H9 (cell line): ENCODE measurements around the gene CHCHD6. TPM values are rescaled to one million over a fixed set of nuclear protein-coding genes. Genes with fewer than 3 reads are reported as not detected.

Experiments
- DNase-seq: peaks from one replicate; pipeline ENCODE4 v3.0.0-alpha.2; 2017
- H2AFZ ChIP-seq: one replicate; pipeline ENCODE4 v1.6.1; 2013; ENCODE audit warnings: mild to moderate bottlenecking, low read length, control low read depth, moderate library complexity
- H2AK5ac ChIP-seq: 2 replicates; pipeline ENCODE4 v1.6.1; 2013; ENCODE audit warnings: low read length, control low read depth, mixed read lengths; ENCODE audit not compliant: insufficient read length
- H2BK120ac ChIP-seq: one replicate; pipeline ENCODE4 v1.6.1; 2013; ENCODE audit warnings: low read depth, mild to moderate bottlenecking, low read length, control low read depth, inconsistent platforms; ENCODE audit not compliant: poor library complexity, severe bottlenecking
- H2BK12ac ChIP-seq: 2 replicates; pipeline ENCODE4 v1.6.1; 2013; ENCODE audit warnings: low read length, control low read depth, mixed read lengths, low read depth; ENCODE audit not compliant: insufficient read length
- H2BK15ac ChIP-seq: 2 replicates; pipeline ENCODE4 v1.6.1; 2013; ENCODE audit warnings: low read depth, low read length, control low read depth
- H2BK20ac ChIP-seq: one replicate; pipeline ENCODE4 v1.6.1; 2013; ENCODE audit warnings: low read depth, mild to moderate bottlenecking, low read length, control low read depth, inconsistent platforms; ENCODE audit not compliant: poor library complexity, severe bottlenecking
- H2BK5ac ChIP-seq: 2 replicates; pipeline ENCODE4 v1.6.1; 2013; ENCODE audit warnings: low read length, control low read depth, mixed read lengths; ENCODE audit not compliant: insufficient read length
- H3K14ac ChIP-seq: 2 replicates; pipeline ENCODE4 v1.6.1; 2013; ENCODE audit warnings: low read length, control low read depth; ENCODE audit not compliant: insufficient read depth
- H3K18ac ChIP-seq: 2 replicates; pipeline ENCODE4 v1.6.1; 2013; ENCODE audit warnings: low read depth, mild to moderate bottlenecking, mixed read lengths, low read length, control low read depth; ENCODE audit not compliant: insufficient read length
- H3K23ac ChIP-seq: 2 replicates; pipeline ENCODE4 v1.6.1; 2013; ENCODE audit warnings: low read length, control low read depth, mixed read lengths, low read depth; ENCODE audit not compliant: insufficient read length
- H3K23me2 ChIP-seq: 2 replicates; pipeline ENCODE4 v1.6.1; 2013; ENCODE audit warnings: low read depth, mild to moderate bottlenecking, mixed read lengths, low read length, control low read depth; ENCODE audit not compliant: insufficient read length, poor library complexity, severe bottlenecking
- H3K27ac ChIP-seq: 2 replicates; pipeline ENCODE4 v1.5.1; 2013; ENCODE audit warnings: low read length, control low read depth, mixed read lengths, low read depth; ENCODE audit not compliant: insufficient read length
- H3K27me3 ChIP-seq: 2 replicates; pipeline ENCODE4 v1.6.1; 2013; ENCODE audit warnings: low read length, control low read depth, inconsistent platforms; ENCODE audit not compliant: insufficient read depth
- H3K4ac ChIP-seq: 2 replicates; pipeline ENCODE4 v1.6.1; 2013; ENCODE audit warnings: low read depth, mild to moderate bottlenecking, control low read depth, inconsistent platforms, low read length, moderate library complexity
- H3K4me1 ChIP-seq: 2 replicates; pipeline ENCODE4 v1.6.1; 2013; ENCODE audit warnings: low read length, control low read depth, inconsistent platforms; ENCODE audit not compliant: insufficient read depth
- H3K4me2 ChIP-seq: 2 replicates; pipeline ENCODE4 v1.6.1; 2013; ENCODE audit warnings: low read length, control low read depth, mixed read lengths; ENCODE audit not compliant: insufficient read length, insufficient read depth
- H3K56ac ChIP-seq: 2 replicates; pipeline ENCODE4 v1.6.1; 2013; ENCODE audit warnings: low read depth, mild to moderate bottlenecking, mixed read lengths, low read length, control low read depth; ENCODE audit not compliant: insufficient read length
- H3K79me1 ChIP-seq: 2 replicates; pipeline ENCODE4 v1.6.1; 2013; ENCODE audit warnings: low read depth, mild to moderate bottlenecking, moderate library complexity, low read length, control low read depth, inconsistent platforms; ENCODE audit not compliant: insufficient read depth, poor library complexity, severe bottlenecking
- H3K79me2 ChIP-seq: 2 replicates; pipeline ENCODE4 v1.6.1; 2013; ENCODE audit warnings: low read length, control low read depth, inconsistent platforms; ENCODE audit not compliant: insufficient read depth
- H3K9ac ChIP-seq: 2 replicates; pipeline ENCODE4 v1.6.1; 2013; ENCODE audit warnings: low read length, control low read depth, mixed read lengths; ENCODE audit not compliant: insufficient read length; ENCODE audit errors: extremely low read depth
- H3K9me3 ChIP-seq: one replicate; pipeline ENCODE4 v1.6.1; 2013; ENCODE audit warnings: low read depth, low read length, inconsistent platforms; ENCODE audit not compliant: control insufficient read depth
- H3T11ph ChIP-seq: one replicate; pipeline ENCODE4 v1.6.1; 2013; ENCODE audit warnings: mild to moderate bottlenecking, low read length, control low read depth, inconsistent platforms
- H4K20me1 ChIP-seq: one replicate; pipeline ENCODE4 v1.6.1; 2013; ENCODE audit not compliant: control insufficient read depth, insufficient read length, insufficient read depth
- H4K5ac ChIP-seq: 2 replicates; pipeline ENCODE4 v1.6.1; 2013; ENCODE audit warnings: low read depth, mild to moderate bottlenecking, mixed read lengths, low read length, control low read depth; ENCODE audit not compliant: insufficient read length
- H4K8ac ChIP-seq: replicated peaks from 2 replicates; pipeline ENCODE4 v1.6.1; 2013; ENCODE audit warnings: low read length, control low read depth, mixed read lengths, low read depth; ENCODE audit not compliant: insufficient read length
- H4K91ac ChIP-seq: 2 replicates; pipeline ENCODE4 v1.6.1; 2013; ENCODE audit warnings: low read depth, mild to moderate bottlenecking, moderate library complexity, mixed read lengths, low read length, control low read depth; ENCODE audit not compliant: insufficient read length
- H3K27ac Mint-ChIP-seq, 3 experiments: 2 replicates in 2 of 3; 3 replicates in 1 of 3; pipeline ENCODE4 v1.8.0; 2020 to 2021; ENCODE audit warnings: mixed read lengths in 3 of 3, mild to moderate bottlenecking in 1 of 3, moderate library complexity in 1 of 3
- H3K27me3 Mint-ChIP-seq: 2 replicates; pipeline ENCODE4 v1.8.0; 2021; ENCODE audit warnings: low read depth, mild to moderate bottlenecking, moderate library complexity, mixed read lengths
- H3K36me3 Mint-ChIP-seq, 3 experiments: 2 replicates in 2 of 3; 3 replicates in 1 of 3; pipeline ENCODE4 v1.8.0; 2020 to 2021; ENCODE audit warnings: low read depth in 3 of 3, mixed read lengths in 3 of 3; ENCODE audit not compliant: insufficient read depth in 1 of 3
- H3K4me1 Mint-ChIP-seq, 2 experiments: 2 replicates each; pipeline ENCODE4 v1.8.0; 2020; ENCODE audit warnings: mixed read lengths in 2 of 2
- H3K4me3 Mint-ChIP-seq, 2 experiments: 2 replicates in 1 of 2; 3 replicates in 1 of 2; pipeline ENCODE4 v1.8.0; 2020 to 2021; ENCODE audit warnings: mild to moderate bottlenecking in 2 of 2, mixed read lengths in 2 of 2, moderate library complexity in 1 of 2
- H3K9me3 Mint-ChIP-seq, 2 experiments: 2 replicates in 1 of 2; 3 replicates in 1 of 2; pipeline ENCODE4 v1.8.0; 2020; ENCODE audit warnings: mild to moderate bottlenecking in 2 of 2, mixed read lengths in 2 of 2, moderate library complexity in 1 of 2
- CTCF ChIP-seq: fragments of 200-600 bp; sonication (generic); conservative IDR thresholded peaks from 3 replicates; pipeline ENCODE4 v1.8.0; 2021; ENCODE audit warnings: antibody characterized with exemption, mild to moderate bottlenecking
- WGBS: extraction: QIAGEN DNeasy Blood & Tissue Kit; methylation state at CpG from one replicate; pipeline ENCODE4 v1.1.7; 2013; ENCODE audit warnings: missing lambda C conversion rate, low lambda C conversion rate, mixed read lengths; ENCODE audit not compliant: insufficient read length; ENCODE audit errors: extremely low coverage; 5-methylcytosine and 5-hydroxymethylcytosine counted together
- total RNA-seq: library from RNA; stranded (reverse); gene quantifications from 2 replicates; pipeline ENCODE4 v1.2.1, GENCODE V29; 2021

The CHCHD6 gene
- total RNA-seq, 1 experiment from 2014 or later, result 34.2 TPM

GRCh38 chr3:126915015-126915414 is 211.0 kb downstream of the CHCHD6 start:
- Histone ChIP-seq H2BK15ac (no peak overlapping the region), H3K14ac (no peak overlapping the region), H3K79me1 (no peaks in the 10 kb centered on the region), H2BK5ac (no peak overlapping the region), H3K79me2 (no peaks in the 10 kb centered on the region), H3K23ac (no peak overlapping the region), H3K56ac (no peak overlapping the region), H3K4me1 (0 out of 2 replicates have a peak, but pooled peaks cover 6% of the 10 kb centered on the region), H3K4me2 (no peak overlapping the region), H2AFZ (no peak overlapping the region), H3T11ph (no peak overlapping the region), H4K91ac (no peak overlapping the region), H3K18ac (no peak overlapping the region), H4K5ac (no peak overlapping the region), H3K27ac (no peak overlapping the region), H2BK20ac (no peak overlapping the region), H3K9me3 (no peaks in the 10 kb centered on the region), H2BK12ac (no peak overlapping the region), H3K23me2 (no peaks in the 10 kb centered on the region), H3K4ac (no peak overlapping the region), H4K8ac (no peak overlapping the region), H2BK120ac (no peak overlapping the region), H3K9ac (no peak overlapping the region), H3K27me3 (no peaks in the 10 kb centered on the region), H4K20me1 (no peaks in the 10 kb centered on the region), H2AK5ac (no peak overlapping the region)
- TF ChIP-seq CTCF, result no peak
- no peak overlapping the region for H3K27ac Mint-ChIP-seq
- no peak for DNase-seq
- H3K4me1 Mint-ChIP-seq, result peaks cover 7% of the 10 kb centered on the region in 2 experiments; a peak in 3 of 4 replicates
- H3K9me3 Mint-ChIP-seq, result peaks cover 4% of the 10 kb centered on the region in 2 experiments; a peak in 4 of 5 replicates
- H3K36me3 Mint-ChIP-seq, result peaks cover 3 to 7% (median 5%) of the 10 kb centered on the region in 3 experiments; a peak in 6 of 7 replicates
- WGBS, result no CpG with 5 or more reads among the region's 4 CpGs
- H3K27me3 Mint-ChIP-seq, result no peaks in the 10 kb centered on the region
- no peak overlapping the region for H3K4me3 Mint-ChIP-seq
